H1 (cell line): ENCODE data around the gene CHCHD6. TPM values are rescaled to one million over a fixed set of nuclear protein-coding genes. Genes with fewer than 3 reads are reported as not detected.

Experiments used
- BRCA1 ChIP-seq: IDR thresholded peaks from 2 replicates; pipeline ENCODE4 v1.6.1; 2012; ENCODE audit warnings: low read depth, low read length, improper control_type of control experiment
- polyA plus RNA-seq, 7 experiments: library from polyadenylated mRNA; depleted of rRNA in 3 of 7; stranded (reverse) in 5 of 7; unstranded in 2 of 7; fragments of >200 nt in 5 of 7; fragments of 200-250 nt in 2 of 7; gene quantifications; 1 replicate in 5 of 7; 2 replicates in 1 of 7; 4 replicates in 1 of 7; pipeline versions ENCODE4 v1.2.1 to v1.2.3, GENCODE V29; 2011 to 2013; ENCODE audit warnings: missing spikeins in 2 of 7, mixed read lengths in 2 of 7
- total RNA-seq: library from RNA; stranded (reverse); fragmentation: NEBNext Ultra II Directional; extraction: Animal tissue kit (Norgen Biotek cat#: 25700); gene quantifications from 2 replicates; pipeline ENCODE4 v1.2.1, GENCODE V29; 2021

Gene CHCHD6
- total and polyA plus RNA-seq, 2 of the 8 experiments (the other 6 are each of a cell fraction or from before 2014, with no cell fraction given): 32.4 to 37.6 TPM

DNA sequence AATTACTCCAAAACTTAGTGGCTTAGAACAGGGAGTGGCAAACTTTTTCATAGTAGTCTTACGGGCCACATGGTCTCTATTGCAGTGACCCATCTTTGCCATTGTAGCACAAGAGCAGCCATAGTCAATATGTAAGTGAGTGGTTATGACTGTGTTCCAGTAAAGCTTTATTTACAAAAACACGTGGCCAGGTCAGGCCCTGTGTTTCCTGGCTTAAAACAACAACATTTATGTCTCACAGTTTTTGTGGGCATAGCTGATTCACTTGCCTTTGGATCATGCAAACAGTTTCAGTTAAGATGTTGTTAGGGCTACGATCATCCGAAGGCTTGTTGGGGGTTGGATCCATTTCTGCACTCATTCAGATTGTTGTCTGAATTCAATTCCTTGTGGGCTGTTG is 103.8 kb downstream of the CHCHD6 start (continued):
- no peak for TF ChIP-seq BRCA1
- TF ChIP-seq, all 59 proteins: peak for 0
